ENCODE data around the gene RGSL1.

The RGSL1 gene

GRCh38 chr1:182457844-182458243 lies 7.9 kb downstream of the RGSL1 start:
- no peak overlapping the region for H3K4me3 ChIP-seq (ENCODE audit: low read depth, low read length)
- in situ Hi-C loops (cut with HindIII; ENCODE audit: low sequenced_read_pairs), result no loop called here
- no peak for TF ChIP-seq CTCF (IDR thresholded peaks at IDR 0.05; ENCODE audit: low read depth, low read length, missing control alignments)
- no peak for DNase-seq (ENCODE audit: low read depth)

- DNase-seq (ENCODE audit: low read depth), result no peak
- H3K4me3 ChIP-seq (ENCODE audit: low read depth, low read length), result no peak overlapping the region
- TF ChIP-seq CTCF (IDR thresholded peaks at IDR 0.05; ENCODE audit: low read depth, low read length, missing control alignments), result no peak
- in situ Hi-C loops (cut with HindIII; ENCODE audit: low sequenced_read_pairs), result no loop called here
These were observed 10.0 kb downstream of the RGSL1 start for GRCh38 chr1:182459949-182460348.

- no peak for DNase-seq (ENCODE audit: low read depth)
- in situ Hi-C loops (cut with HindIII; ENCODE audit: low sequenced_read_pairs), result no loop called here
- no peak for TF ChIP-seq CTCF (IDR thresholded peaks at IDR 0.05; ENCODE audit: low read depth, low read length, missing control alignments)
- H3K4me3 ChIP-seq (ENCODE audit: low read depth, low read length), result no peak overlapping the region
These were observed 10.6 kb downstream of the RGSL1 start for GRCh38 chr1:182460550-182460951.

- H3K4me3 ChIP-seq (ENCODE audit: low read depth, low read length), result no peak overlapping the region
- no peak for DNase-seq (ENCODE audit: low read depth)
- in situ Hi-C loops (cut with HindIII; ENCODE audit: low sequenced_read_pairs), result no loop called here
- no peak for TF ChIP-seq CTCF (IDR thresholded peaks at IDR 0.05; ENCODE audit: low read depth, low read length, missing control alignments)
These were observed 23.6 kb downstream of the RGSL1 start for GRCh38 chr1:182473556-182473955.

- in situ Hi-C loops (cut with HindIII; ENCODE audit: low sequenced_read_pairs), result no loop called here
- H3K4me3 ChIP-seq (ENCODE audit: low read depth, low read length), result no peak overlapping the region
- DNase-seq (ENCODE audit: low read depth), result no peak
- TF ChIP-seq CTCF (IDR thresholded peaks at IDR 0.05; ENCODE audit: low read depth, low read length, missing control alignments), result no peak
These were observed 26.7 kb downstream of the RGSL1 start for GRCh38 chr1:182476625-182477024.

- no peak overlapping the region for H3K4me3 ChIP-seq (ENCODE audit: low read depth, low read length)
- DNase-seq (ENCODE audit: low read depth), result no peak
- in situ Hi-C loops (cut with HindIII; ENCODE audit: low sequenced_read_pairs), result no loop called here
- TF ChIP-seq CTCF (IDR thresholded peaks at IDR 0.05; ENCODE audit: low read depth, low read length, missing control alignments), result no peak
These were observed 28.3 kb downstream of the RGSL1 start for GRCh38 chr1:182478238-182478637.

- TF ChIP-seq CTCF (IDR thresholded peaks at IDR 0.05; ENCODE audit: low read depth, low read length, missing control alignments), result no peak
- no peak overlapping the region for H3K4me3 ChIP-seq (ENCODE audit: low read depth, low read length)
- no peak for DNase-seq (ENCODE audit: low read depth)
- in situ Hi-C loops (cut with HindIII; ENCODE audit: low sequenced_read_pairs), result no loop called here
These were observed 34.1 kb downstream of the RGSL1 start for GRCh38 chr1:182484067-182484466.
